Mucosa of descending colon (tissue), 3 donors: Measurements from ENCODE around the gene GBE1. TPM values are rescaled to one million over a fixed set of nuclear protein-coding genes. Genes with fewer than 3 reads are reported as not detected.

ENCODE experiments used
- ATAC-seq: fragments of 200-7000 bp; cut with Tn5 transposase; one replicate; pipeline ENCODE4 v1.9.1; 2020; ENCODE audit warnings: mild to moderate bottlenecking, moderate library complexity
- DNase-seq, 3 donors: peaks; one replicate each; pipeline ENCODE4 v3.0.0-alpha.2; 2020
- H3K36me3 ChIP-seq: fragments of 200-600 bp; one replicate; pipeline ENCODE4 v1.8.0; 2021; ENCODE audit warnings: low read depth, mild to moderate bottlenecking
- H3K4me1 ChIP-seq: fragments of 200-600 bp; one replicate; pipeline ENCODE4 v1.8.0; 2021; ENCODE audit warnings: low read depth, mild to moderate bottlenecking
- H3K4me3 ChIP-seq: fragments of 200-600 bp; one replicate; pipeline ENCODE4 v1.8.0; 2021; ENCODE audit warnings: mild to moderate bottlenecking
- H3K9me3 ChIP-seq: fragments of 200-600 bp; one replicate; pipeline ENCODE4 v1.8.0; 2021; ENCODE audit warnings: mild to moderate bottlenecking
- CTCF ChIP-seq: fragments of 200-600 bp; IDR thresholded peaks from one replicate; pipeline ENCODE4 v1.8.0; 2022; ENCODE audit warnings: antibody characterized with exemption, mild to moderate bottlenecking
- intact Hi-C, 2 donors: fragments of 100-400 bp; cut with DNase I in 1 of 2; cut with micrococcal nuclease in 1 of 2; formaldehyde crosslinking; loops; one replicate each; pipeline versions ENCODE4 v1.11.0 to v1.11.1; 2022; cut with DNase I, micrococcal nuclease
- long read RNA-seq, 2 donors: library from polyadenylated mRNA; unstranded; transcript quantifications; one replicate each; pipeline ENCODE4 v2.0.0, GENCODE V29; 2019 to 2021
- total RNA-seq, 3 donors: library from RNA; stranded (reverse); fragmentation: NEBNext Ultra II Directional in 2 of 3; extraction: Animal tissue kit (Norgen Biotek cat#: 25700) in 2 of 3; gene quantifications; one replicate each; pipeline versions ENCODE4 v1.2.1 to v1.2.4, GENCODE V29; 2021 to 2023
- donor health status: DM: no; HTN: no; CAD: no; lungs with moderate emphysema.
- donor health status: DM: no; HTN: no; CAD: no.
- donor health status: DM: no; HTN: yes; CAD: no.

GBE1 gene
- total RNA-seq = 10 to 100 TPM; 17.7 to 20.3 (median 18.8) TPM
- long read RNA-seq, donor 1, transcript GBE1-201 (16 exons, 3,461 nt) = major isoform, 44 of 49 reads
- long read RNA-seq, donor 1, partial matches to known transcripts = 3 of 49 reads
- long read RNA-seq, donor 1, other reads (novel, unspliced or antisense) = 2 of 49 reads
- long read RNA-seq, donor 2, partial matches to known transcripts = 1 of 6 reads
- long read RNA-seq, donor 2, other reads (novel, unspliced or antisense) = 2 of 6 reads

GRCh38 chr3:81760924-81761903, at the start of gene GBE1:
TSS of gene GBE1 (minus strand) at chr3:81761645. CDS start at chr3:81761517, 128 bp downstream.
- Histone ChIP-seq H3K9me3 (no peaks in the 10 kb centered on the region), H3K36me3 (no peaks in the 10 kb centered on the region), H3K4me3 (peak within 1 kb of the TSS; percentile 55), H3K4me1 (peaks cover 10% of the 10 kb centered on the region)
- DNase-seq (peak; percentile 92 to 95 (median 94)), ATAC-seq (peak; percentile 96)
- intact Hi-C loops = no loop called here
- no peak for TF ChIP-seq CTCF

- Histone ChIP-seq H3K36me3 (no peaks in the 10 kb centered on the region), H3K4me1 (no peaks in the 10 kb centered on the region), H3K9me3 (no peaks in the 10 kb centered on the region), H3K4me3 (no peak overlapping the region)
- TF ChIP-seq CTCF = no peak
- DNase-seq (no peak), ATAC-seq (no peak)
- intact Hi-C loops = no loop called here
Measured at GRCh38 chr3:81808900-81809299, 47.5 kb upstream of the GBE1 start.

- Histone ChIP-seq H3K9me3 (no peaks in the 10 kb centered on the region), H3K36me3 (no peaks in the 10 kb centered on the region), H3K4me3 (no peak overlapping the region), H3K4me1 (no peaks in the 10 kb centered on the region)
- intact Hi-C loops = no loop called here
- TF ChIP-seq CTCF = no peak
- DNase-seq = no peak
- ATAC-seq = no peak
Measured at GRCh38 chr3:81799403-81799802, 38.0 kb upstream of the GBE1 start.

- no peaks in the 10 kb centered on the region for H3K4me1 ChIP-seq
- no peaks in the 10 kb centered on the region for H3K36me3 ChIP-seq
- H3K9me3 ChIP-seq = no peaks in the 10 kb centered on the region
- no peak overlapping the region for H3K4me3 ChIP-seq
- ATAC-seq (no peak), DNase-seq (no peak)
- no peak for TF ChIP-seq CTCF
- intact Hi-C loops = no loop called here
Measured at GRCh38 chr3:81793410-81793809, 32.0 kb upstream of the GBE1 start.

GRCh38 chr3:81790117-81790516, 28.7 kb upstream of the GBE1 start:
- DNase-seq (no peak), ATAC-seq (no peak)
- no peak for TF ChIP-seq CTCF
- H3K4me1 ChIP-seq = no peaks in the 10 kb centered on the region
- no peaks in the 10 kb centered on the region for H3K9me3 ChIP-seq
- H3K4me3 ChIP-seq = no peak overlapping the region
- intact Hi-C loops = no loop called here
- no peaks in the 10 kb centered on the region for H3K36me3 ChIP-seq
